ENCODE data around the gene SMDT1. TPM values are rescaled to one million over a fixed set of nuclear protein-coding genes. Genes with fewer than 3 reads are reported as not detected.
A peak's percentile ranks its signal among the peaks of the same experiment; 100 is the strongest.
"Not testable (repeated sequence)": the region's sequence is repeated elsewhere in the genome, so short reads cannot be mapped to it uniquely, and the experiment has no call there.

SMDT1 gene
- total RNA-seq, 3 donors from 2014 or later (not counting 1 experiment from before 2014, with no cell fraction given): 37.7 to 51.0 (median 45.1) TPM

DNA sequence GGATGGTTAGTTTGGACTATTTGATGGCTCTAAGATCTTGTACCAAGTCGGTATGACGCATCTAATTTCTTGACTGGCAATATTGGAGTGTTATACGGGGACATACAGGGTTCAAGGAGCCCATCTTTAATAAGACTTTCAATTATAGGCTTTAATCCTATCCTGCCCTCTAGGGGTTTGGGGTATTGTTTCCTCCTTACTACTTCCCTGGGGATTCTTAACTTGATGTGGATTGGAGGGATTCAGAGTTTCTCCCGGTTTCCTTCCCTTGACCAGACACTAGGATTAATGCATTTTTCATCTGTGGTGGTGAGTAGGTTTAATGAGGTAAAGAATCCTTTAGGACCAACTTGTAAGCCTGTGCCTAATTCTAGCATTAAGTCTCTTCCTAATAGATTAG lies 32.3 kb downstream of the SMDT1 start:
- no peaks in the 10 kb centered on the region for H3K4me1 ChIP-seq (ENCODE audit: control insufficient read depth, insufficient read depth, low read length)
- ATAC-seq: no peak
- no peak overlapping the region for H3K27ac ChIP-seq (ENCODE audit: low read length)
- TF ChIP-seq, protein P1, sequence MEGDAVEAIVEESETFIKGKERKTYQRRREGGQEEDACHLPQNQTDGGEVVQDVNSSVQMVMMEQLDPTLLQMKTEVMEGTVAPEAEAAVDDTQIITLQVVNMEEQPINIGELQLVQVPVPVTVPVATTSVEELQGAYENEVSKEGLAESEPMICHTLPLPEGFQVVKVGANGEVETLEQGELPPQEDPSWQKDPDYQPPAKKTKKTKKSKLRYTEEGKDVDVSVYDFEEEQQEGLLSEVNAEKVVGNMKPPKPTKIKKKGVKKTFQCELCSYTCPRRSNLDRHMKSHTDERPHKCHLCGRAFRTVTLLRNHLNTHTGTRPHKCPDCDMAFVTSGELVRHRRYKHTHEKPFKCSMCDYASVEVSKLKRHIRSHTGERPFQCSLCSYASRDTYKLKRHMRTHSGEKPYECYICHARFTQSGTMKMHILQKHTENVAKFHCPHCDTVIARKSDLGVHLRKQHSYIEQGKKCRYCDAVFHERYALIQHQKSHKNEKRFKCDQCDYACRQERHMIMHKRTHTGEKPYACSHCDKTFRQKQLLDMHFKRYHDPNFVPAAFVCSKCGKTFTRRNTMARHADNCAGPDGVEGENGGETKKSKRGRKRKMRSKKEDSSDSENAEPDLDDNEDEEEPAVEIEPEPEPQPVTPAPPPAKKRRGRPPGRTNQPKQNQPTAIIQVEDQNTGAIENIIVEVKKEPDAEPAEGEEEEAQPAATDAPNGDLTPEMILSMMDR (IDR thresholded peaks at IDR 0.05): no peak
- no peak for DNase-seq
- Mint-ChIP-seq H3K4me3 (no peak overlapping the region), H3K4me1 (peaks cover 0 to 1% of the 10 kb centered on the region in 2 donors), H3K27me3 (ENCODE audit: low read depth in 2 of 2) (no peaks in the 10 kb centered on the region), H3K27ac (no peak overlapping the region), H3K9me3 (peaks cover 0 to 3% of the 10 kb centered on the region in 2 donors), H3K36me3 (no peaks in the 10 kb centered on the region)
- no peaks in the 10 kb centered on the region for H3K36me3 ChIP-seq (ENCODE audit: control insufficient read depth, insufficient read depth, low read length)
- H3K27me3 ChIP-seq (ENCODE audit: control insufficient read depth, insufficient read depth, low read length): no peaks in the 10 kb centered on the region
- intact Hi-C loops (cut with micrococcal nuclease): no loop called here
- H3K4me3 ChIP-seq (ENCODE audit: low read length): no peak overlapping the region
- H3K9me3 ChIP-seq (ENCODE audit: control insufficient read depth, insufficient read depth, low read length): peaks cover 14% of the 10 kb centered on the region
- 100% methylated on average over 3 of the region's 4 CpGs for WGBS (ENCODE audit: insufficient coverage)

DNA sequence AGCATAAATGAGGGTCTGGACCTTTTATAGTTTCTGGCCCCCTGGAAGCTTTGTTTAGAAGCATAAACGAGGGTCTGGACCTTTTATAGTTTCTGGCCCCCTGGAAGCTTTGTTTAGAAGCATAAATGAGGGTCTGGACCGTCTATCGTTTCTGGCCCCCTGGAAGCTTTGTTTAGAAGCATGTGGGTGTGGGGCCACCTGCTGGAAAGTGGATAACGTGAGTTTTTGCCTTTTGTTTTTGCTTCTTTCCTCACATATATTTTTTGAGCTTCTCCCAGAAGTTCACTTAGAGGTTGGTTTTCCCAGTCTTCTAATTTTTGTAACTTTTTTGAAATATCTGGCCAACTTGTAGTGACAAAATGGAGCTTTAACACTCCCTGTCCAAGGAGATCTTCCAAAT lies 33.3 kb downstream of the SMDT1 start:
- H3K9me3 Mint-ChIP-seq; ATAC-seq; H3K27me3 Mint-ChIP-seq (ENCODE audit: low read depth in 2 of 2); H3K27ac Mint-ChIP-seq; H3K36me3 ChIP-seq (ENCODE audit: control insufficient read depth, insufficient read depth, low read length); intact Hi-C loops (cut with micrococcal nuclease); H3K4me1 ChIP-seq (ENCODE audit: control insufficient read depth, insufficient read depth, low read length); H3K27me3 ChIP-seq (ENCODE audit: control insufficient read depth, insufficient read depth, low read length); H3K36me3 Mint-ChIP-seq; H3K27ac ChIP-seq (ENCODE audit: low read length); H3K4me3 ChIP-seq (ENCODE audit: low read length); H3K4me1 Mint-ChIP-seq; H3K4me3 Mint-ChIP-seq: not testable (repeated sequence)
- DNase-seq: peak in 1 of 2 donors; percentile 30
- H3K9me3 ChIP-seq (ENCODE audit: control insufficient read depth, insufficient read depth, low read length): peaks cover 14% of the 10 kb centered on the region
- 22% methylated on average over 3 of the region's 4 CpGs for WGBS (ENCODE audit: insufficient coverage)

DNA sequence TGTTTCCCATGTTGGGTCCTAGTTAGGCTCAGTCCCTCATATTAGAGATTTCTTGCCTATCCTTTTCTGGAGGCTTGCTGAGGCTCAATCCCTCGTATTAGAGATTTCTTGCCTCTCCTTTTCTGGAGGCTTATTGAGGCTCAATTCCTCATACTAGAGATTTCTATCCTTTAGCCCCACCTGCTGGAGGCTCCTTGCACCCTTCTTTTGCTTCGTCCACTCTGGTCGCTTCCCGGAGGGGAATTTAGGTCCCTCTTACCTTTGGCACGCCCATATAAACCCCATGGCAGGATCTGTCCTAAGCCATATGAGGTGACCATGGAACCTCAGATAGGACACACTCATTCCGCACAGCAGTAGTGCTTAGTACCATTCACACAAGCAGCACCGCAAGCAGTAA lies 35.2 kb downstream of the SMDT1 start:
- Histone ChIP-seq H3K27me3 (ENCODE audit: control insufficient read depth, insufficient read depth, low read length) (no peaks in the 10 kb centered on the region), H3K4me3 (ENCODE audit: low read length) (no peak overlapping the region), H3K4me1 (ENCODE audit: control insufficient read depth, insufficient read depth, low read length) (peaks cover 2% of the 10 kb centered on the region), H3K9me3 (ENCODE audit: control insufficient read depth, insufficient read depth, low read length) (peaks cover 14% of the 10 kb centered on the region), H3K36me3 (ENCODE audit: control insufficient read depth, insufficient read depth, low read length) (no peaks in the 10 kb centered on the region), H3K27ac (ENCODE audit: low read length) (no peak overlapping the region)
- Mint-ChIP-seq H3K27ac (no peak overlapping the region), H3K4me1 (peaks cover 9 to 13% of the 10 kb centered on the region in 2 donors), H3K4me3 (no peak overlapping the region), H3K9me3 (peaks cover 0 to 3% of the 10 kb centered on the region in 2 donors), H3K36me3 (no peaks in the 10 kb centered on the region), H3K27me3 (ENCODE audit: low read depth in 2 of 2) (no peaks in the 10 kb centered on the region)
- DNase-seq (no peak), ATAC-seq (no peak)
- TF ChIP-seq, protein P1 (IDR thresholded peaks at IDR 0.05): no peak
- intact Hi-C loops (cut with micrococcal nuclease): no loop called here
- 96% methylated on average over 7 of the region's 7 CpGs for WGBS (ENCODE audit: insufficient coverage)

DNA sequence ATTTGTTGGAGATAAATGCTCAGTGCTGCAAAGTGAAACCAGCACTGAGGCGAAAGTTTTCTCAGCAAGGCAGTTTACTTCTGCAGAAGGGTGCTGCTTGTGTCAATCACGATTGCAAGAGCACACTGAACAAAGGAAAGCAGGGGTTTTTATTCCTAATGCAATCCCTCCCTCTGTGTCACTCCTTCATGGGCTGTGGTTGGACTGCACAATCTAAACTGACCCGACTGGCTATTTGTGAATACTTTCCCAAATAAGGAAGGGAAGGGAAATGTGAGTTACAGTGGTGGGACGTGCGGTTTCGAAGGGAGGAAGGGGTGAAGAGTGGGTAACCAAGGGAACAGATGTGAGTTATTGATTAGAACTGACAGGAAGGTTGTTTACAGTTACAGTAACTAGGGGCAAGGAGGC lies 35.9 kb downstream of the SMDT1 start:
- 70% methylated on average over 6 of the region's 6 CpGs for WGBS (ENCODE audit: insufficient coverage)
- ATAC-seq; H3K27ac ChIP-seq (ENCODE audit: low read length); H3K27me3 ChIP-seq (ENCODE audit: control insufficient read depth, insufficient read depth, low read length); H3K36me3 ChIP-seq (ENCODE audit: control insufficient read depth, insufficient read depth, low read length); H3K27ac Mint-ChIP-seq; H3K4me1 ChIP-seq (ENCODE audit: control insufficient read depth, insufficient read depth, low read length); H3K27me3 Mint-ChIP-seq (ENCODE audit: low read depth in 2 of 2); H3K4me3 Mint-ChIP-seq; H3K36me3 Mint-ChIP-seq; intact Hi-C loops (cut with micrococcal nuclease); H3K4me3 ChIP-seq (ENCODE audit: low read length); DNase-seq; H3K9me3 Mint-ChIP-seq: not testable (repeated sequence)
- H3K4me1 Mint-ChIP-seq: peaks cover 16 to 20% of the 10 kb centered on the region in 2 donors
- peaks cover 14% of the 10 kb centered on the region for H3K9me3 ChIP-seq (ENCODE audit: control insufficient read depth, insufficient read depth, low read length)

Data from natural killer cell (primary cell).